A673 (cell line): Measurements from ENCODE around the gene TMEM163.

ENCODE experiments used
- EZH2 ChIP-seq: fragments of 200-600 bp; sonication (generic); IDR thresholded peaks from 2 replicates; pipeline ENCODE4 v1.6.1; 2017; ENCODE audit warnings: borderline replicate concordance, low read depth, mild to moderate bottlenecking, mixed read lengths, antibody characterized with exemption, low read length; ENCODE audit not compliant: poor library complexity, severe bottlenecking
- TF ChIP-seq, protein P1 (sequence below): fragments of 300-800, 200-600 bp; sonication (generic); conservative IDR thresholded peaks from 2 replicates; pipeline ENCODE4 v1.5.1; 2017; ENCODE audit warnings: low read depth, mild to moderate bottlenecking, antibody characterized with exemption, low read length, moderate library complexity, mixed read lengths

DNA sequence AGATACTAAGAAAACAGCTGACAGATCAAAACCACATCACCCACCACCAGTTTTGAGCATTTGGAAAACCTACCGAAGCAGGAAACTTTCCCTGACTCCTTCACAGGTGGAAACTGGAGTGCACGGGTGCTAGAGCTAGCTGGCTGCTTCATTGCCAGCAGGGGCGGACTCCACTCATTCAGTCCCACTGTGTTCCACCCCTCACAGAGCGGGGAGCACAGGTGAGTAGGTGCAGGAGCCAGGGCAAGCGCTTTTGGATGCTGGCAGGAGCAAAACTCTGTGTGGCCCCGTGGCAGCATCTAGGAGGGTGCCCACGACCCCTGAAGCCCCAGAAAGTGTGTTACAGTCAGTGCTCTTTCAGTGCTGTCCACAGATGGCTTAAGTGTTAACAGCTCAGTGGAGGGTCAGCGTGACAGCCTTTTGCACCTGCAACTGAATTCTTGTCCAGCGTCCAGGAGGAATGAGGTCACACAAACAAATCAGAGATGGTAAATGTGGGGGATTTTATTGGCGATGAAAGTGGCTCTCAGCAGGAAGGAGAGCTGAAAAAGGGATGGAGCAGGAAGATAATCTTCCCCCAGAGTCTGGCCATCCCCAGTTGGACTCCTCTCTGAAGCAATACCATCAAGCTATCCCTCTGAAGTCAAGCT lies 71.1 kb downstream of the TMEM163 start:
- TF ChIP-seq, protein P1, sequence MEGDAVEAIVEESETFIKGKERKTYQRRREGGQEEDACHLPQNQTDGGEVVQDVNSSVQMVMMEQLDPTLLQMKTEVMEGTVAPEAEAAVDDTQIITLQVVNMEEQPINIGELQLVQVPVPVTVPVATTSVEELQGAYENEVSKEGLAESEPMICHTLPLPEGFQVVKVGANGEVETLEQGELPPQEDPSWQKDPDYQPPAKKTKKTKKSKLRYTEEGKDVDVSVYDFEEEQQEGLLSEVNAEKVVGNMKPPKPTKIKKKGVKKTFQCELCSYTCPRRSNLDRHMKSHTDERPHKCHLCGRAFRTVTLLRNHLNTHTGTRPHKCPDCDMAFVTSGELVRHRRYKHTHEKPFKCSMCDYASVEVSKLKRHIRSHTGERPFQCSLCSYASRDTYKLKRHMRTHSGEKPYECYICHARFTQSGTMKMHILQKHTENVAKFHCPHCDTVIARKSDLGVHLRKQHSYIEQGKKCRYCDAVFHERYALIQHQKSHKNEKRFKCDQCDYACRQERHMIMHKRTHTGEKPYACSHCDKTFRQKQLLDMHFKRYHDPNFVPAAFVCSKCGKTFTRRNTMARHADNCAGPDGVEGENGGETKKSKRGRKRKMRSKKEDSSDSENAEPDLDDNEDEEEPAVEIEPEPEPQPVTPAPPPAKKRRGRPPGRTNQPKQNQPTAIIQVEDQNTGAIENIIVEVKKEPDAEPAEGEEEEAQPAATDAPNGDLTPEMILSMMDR = no peak
- no peak for TF ChIP-seq EZH2
